ENCODE results near the gene WDR37.

Gene WDR37

GRCh38 chr10:1114719-1115606 is 58.8 kb downstream of the WDR37 start:
- Histone ChIP-seq H3K27me3 (ENCODE audit: insufficient read depth, low read depth) (no peaks in the 10 kb centered on the region), H4K20me1 (ENCODE audit: insufficient read depth) (no peaks in the 10 kb centered on the region), H3K4me1 (ENCODE audit: low read depth, poor library complexity, severe bottlenecking) (peaks cover 54% of the 10 kb centered on the region), H3K4me3 (IDR thresholded peaks at IDR 0.05; ENCODE audit: insufficient read depth, low read depth, low read length) (no peak overlapping the region), H3K4me2 (peak overlapping the region; percentile 70), H2AFZ (ENCODE audit: low read depth) (0 out of 2 replicates have a peak overlapping the region, but pooled peaks have one; percentile 11), H3K79me2 (ENCODE audit: insufficient read depth, low read depth) (no peaks in the 10 kb centered on the region; the same call in 1 of the 2 replicates), H3K9ac (peak overlapping the region; percentile 41; the same call in 1 of the 2 replicates), H3K27ac (peak overlapping the region; percentile 89), H3K36me3 (ENCODE audit: insufficient read depth) (no peaks in the 10 kb centered on the region)
- 0 out of 2 replicates have a peak, but pooled peaks have one; percentile 21 for TF ChIP-seq CTCF (conservative IDR thresholded peaks at IDR 0.05; ENCODE audit: low read depth, low read length)

- Histone ChIP-seq H3K27ac (peak overlapping the region; percentile 89), H3K27me3 (ENCODE audit: insufficient read depth, low read depth) (no peaks in the 10 kb centered on the region), H3K9ac (peak overlapping the region; percentile 41; the same call in 1 of the 2 replicates), H2AFZ (ENCODE audit: low read depth) (0 out of 2 replicates have a peak overlapping the region, but pooled peaks have one; percentile 11), H3K4me3 (IDR thresholded peaks at IDR 0.05; ENCODE audit: insufficient read depth, low read depth, low read length) (no peak overlapping the region), H4K20me1 (ENCODE audit: insufficient read depth) (no peaks in the 10 kb centered on the region), H3K36me3 (ENCODE audit: insufficient read depth) (no peaks in the 10 kb centered on the region), H3K4me2 (peak overlapping the region; percentile 70), H3K79me2 (ENCODE audit: insufficient read depth, low read depth) (no peaks in the 10 kb centered on the region; the same call in 1 of the 2 replicates), H3K4me1 (ENCODE audit: low read depth, poor library complexity, severe bottlenecking) (peaks cover 54% of the 10 kb centered on the region)
- TF ChIP-seq CTCF (conservative IDR thresholded peaks at IDR 0.05; ENCODE audit: low read depth, low read length), result no peak
These were observed 59.4 kb downstream of the WDR37 start for GRCh38 chr10:1115607-1115955.

DNA sequence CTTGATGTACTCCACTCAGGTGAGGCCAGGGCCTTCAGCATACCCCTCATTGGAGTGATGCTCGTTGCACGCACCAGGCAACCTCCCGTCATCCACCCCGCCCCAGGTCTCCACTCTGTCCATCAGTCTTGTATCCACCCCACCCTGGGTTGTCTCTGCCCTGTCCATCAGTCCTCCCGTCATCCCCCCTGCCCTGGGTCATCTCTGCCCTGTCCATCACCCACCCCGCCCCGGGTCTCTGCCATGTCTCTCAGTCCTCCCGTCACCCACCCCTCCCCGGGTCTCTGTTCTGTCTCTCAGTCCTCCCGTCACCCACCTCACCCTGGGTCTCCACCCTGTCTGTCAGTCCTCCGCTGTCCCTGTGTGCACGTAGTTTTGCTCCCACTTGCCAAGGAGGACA is 59.9 kb downstream of the WDR37 start:
- Histone ChIP-seq H2AFZ (ENCODE audit: low read depth) (no peak overlapping the region), H3K27me3 (ENCODE audit: insufficient read depth, low read depth) (no peaks in the 10 kb centered on the region), H3K27ac (peak overlapping the region; percentile 89), H3K79me2 (ENCODE audit: insufficient read depth, low read depth) (no peaks in the 10 kb centered on the region; the same call in 1 of the 2 replicates), H3K4me2 (peak overlapping the region; percentile 70), H3K4me1 (ENCODE audit: low read depth, poor library complexity, severe bottlenecking) (peaks cover 54% of the 10 kb centered on the region), H3K9ac (peak overlapping the region; percentile 17; the same call in 1 of the 2 replicates), H3K36me3 (ENCODE audit: insufficient read depth) (no peaks in the 10 kb centered on the region), H3K4me3 (IDR thresholded peaks at IDR 0.05; ENCODE audit: insufficient read depth, low read depth, low read length) (no peak overlapping the region), H4K20me1 (ENCODE audit: insufficient read depth) (no peaks in the 10 kb centered on the region)
- TF ChIP-seq CTCF (conservative IDR thresholded peaks at IDR 0.05; ENCODE audit: low read depth, low read length), result no peak

GRCh38 chr10:1116696-1117280 is 60.6 kb downstream of the WDR37 start:
- Histone ChIP-seq H4K20me1 (ENCODE audit: insufficient read depth) (no peaks in the 10 kb centered on the region), H3K36me3 (ENCODE audit: insufficient read depth) (no peaks in the 10 kb centered on the region), H2AFZ (ENCODE audit: low read depth) (no peak overlapping the region), H3K27me3 (ENCODE audit: insufficient read depth, low read depth) (no peaks in the 10 kb centered on the region), H3K4me1 (ENCODE audit: low read depth, poor library complexity, severe bottlenecking) (peaks cover 54% of the 10 kb centered on the region), H3K4me2 (peak overlapping the region; percentile 70), H3K4me3 (IDR thresholded peaks at IDR 0.05; ENCODE audit: insufficient read depth, low read depth, low read length) (no peak overlapping the region), H3K27ac (peak overlapping the region; percentile 89), H3K79me2 (ENCODE audit: insufficient read depth, low read depth) (no peaks in the 10 kb centered on the region; the same call in 1 of the 2 replicates), H3K9ac (peak overlapping the region; percentile 17; the same call in 1 of the 2 replicates)
- no peak for TF ChIP-seq CTCF (conservative IDR thresholded peaks at IDR 0.05; ENCODE audit: low read depth, low read length)
